H4 (cell line): ENCODE measurements around the gene C6orf141. TPM values are rescaled to one million over a fixed set of nuclear protein-coding genes. Genes with fewer than 3 reads are reported as not detected.
"Not testable (repeated sequence)": the region's sequence is repeated elsewhere in the genome, so short reads cannot be mapped to it uniquely, and the experiment has no call there.

Source experiments
- DNase-seq: peaks from one replicate; pipeline ENCODE4 v3.0.0-alpha.2; 2015; ENCODE audit warnings: low spot score
- total RNA-seq: library from RNA; depleted of rRNA; stranded (reverse); fragments of >200 nt; shearing (Covaris generic); gene quantifications from 2 replicates; pipeline ENCODE4 v1.2.3, GENCODE V29; 2014; rRNA removed

Gene C6orf141
- total RNA-seq, 1 experiment from 2014 or later = 2.9 TPM

- DNase-seq = peak; percentile 85
Observed at GRCh38 chr6:49570474-49571079, 20.1 kb downstream of the C6orf141 start.

- DNase-seq = no peak
Observed at GRCh38 chr6:49576618-49577017, 26.1 kb downstream of the C6orf141 start.

GRCh38 chr6:49579649-49580048, 29.2 kb downstream of the C6orf141 start:
- no peak for DNase-seq

- DNase-seq = peak; percentile 44
Observed at GRCh38 chr6:49582529-49582928, 32.1 kb downstream of the C6orf141 start.

GRCh38 chr6:49587262-49587661, 36.8 kb downstream of the C6orf141 start:
- not testable (repeated sequence) for DNase-seq

Other genes starting within 250 kb of the C6orf141 start
- gene MMUT, start 87.4 kb upstream of the C6orf141 start, total RNA-seq = 9.9 and 11.1 TPM in 2 replicates
- 16.1 and 22.8 TPM in 2 replicates for gene CENPQ, start 87.3 kb upstream of the C6orf141 start, total RNA-seq
- gene GLYATL3, start 50.7 kb upstream of the C6orf141 start, total RNA-seq = not detected in 2 replicates
- gene RHAG, start 86.2 kb downstream of the C6orf141 start, total RNA-seq = not detected in 2 replicates
- 0.08 and 0.23 TPM in 2 replicates for gene CRISP2, start 162.9 kb downstream of the C6orf141 start, total RNA-seq
- gene CRISP3, start 193.7 kb downstream of the C6orf141 start, total RNA-seq = not detected in 2 replicates
- gene PGK2, start 236.6 kb downstream of the C6orf141 start, total RNA-seq = not detected in 2 replicates